ENCODE measurements around the gene NAV2.

Gene NAV2

GRCh38 chr11:19840961-19841360 is 128.3 kb downstream of the NAV2 start:
- DNase-seq = no peak

GRCh38 chr11:19842505-19842904 is 129.9 kb downstream of the NAV2 start:
- peak; percentile 80 for DNase-seq

- DNase-seq = no peak
These were observed 130.4 kb downstream of the NAV2 start for GRCh38 chr11:19843079-19843478.

- DNase-seq = no peak
These were observed 131.4 kb downstream of the NAV2 start for GRCh38 chr11:19844012-19844411.

GRCh38 chr11:19844806-19845205 is 132.2 kb downstream of the NAV2 start:
- DNase-seq = no peak

GRCh38 chr11:19845626-19846025 is 133.0 kb downstream of the NAV2 start:
- no peak for DNase-seq

- DNase-seq = peak; percentile 85
These were observed 134.1 kb downstream of the NAV2 start for GRCh38 chr11:19846654-19847305.

GRCh38 chr11:19848219-19848618 is 135.6 kb downstream of the NAV2 start:
- no peak for DNase-seq

- DNase-seq = no peak
These were observed 136.6 kb downstream of the NAV2 start for GRCh38 chr11:19849107-19849789.

- DNase-seq = no peak
These were observed 137.4 kb downstream of the NAV2 start for GRCh38 chr11:19849947-19850593.

GRCh38 chr11:19852288-19852687 is 139.7 kb downstream of the NAV2 start:
- DNase-seq = no peak

- peak; percentile 70 for DNase-seq
These were observed 140.4 kb downstream of the NAV2 start for GRCh38 chr11:19853016-19853415.

- DNase-seq = peak; percentile 46
These were observed 141.3 kb downstream of the NAV2 start for GRCh38 chr11:19853920-19854319.

- DNase-seq = no peak
These were observed 148.5 kb downstream of the NAV2 start for GRCh38 chr11:19861171-19861570.

GRCh38 chr11:19862091-19862490 is 149.5 kb downstream of the NAV2 start:
- DNase-seq = no peak

GRCh38 chr11:19864141-19865140 is 151.8 kb downstream of the NAV2 start:
- peak; percentile 93 for DNase-seq

- no peak for DNase-seq
These were observed 153.4 kb downstream of the NAV2 start for GRCh38 chr11:19866037-19866436.

GRCh38 chr11:19866521-19866920 is 153.9 kb downstream of the NAV2 start:
- no peak for DNase-seq

GRCh38 chr11:19867064-19867463 is 154.4 kb downstream of the NAV2 start:
- no peak for DNase-seq

GRCh38 chr11:19868281-19868821 is 155.7 kb downstream of the NAV2 start:
- DNase-seq = peak; percentile 96

GRCh38 chr11:19868871-19869270 is 156.2 kb downstream of the NAV2 start:
- DNase-seq = no peak

- no peak for DNase-seq
These were observed 156.8 kb downstream of the NAV2 start for GRCh38 chr11:19869466-19869865.

All from fibroblast of skin of scalp (primary cell).